CD4-positive, alpha-beta T cell treated with Interleukin-12 subunit alpha and Interleukin-12 subunit beta, for 1 hour (primary cell): ENCODE measurements around the gene BAIAP3.

ENCODE experiments used
- DNase-seq: peaks from one replicate; pipeline ENCODE4 v3.0.0-alpha.2; 2020

The BAIAP3 gene

GRCh38 chr16:1371054-1371978, 37.9 kb downstream of the BAIAP3 start:
- DNase-seq = no peak

DNA sequence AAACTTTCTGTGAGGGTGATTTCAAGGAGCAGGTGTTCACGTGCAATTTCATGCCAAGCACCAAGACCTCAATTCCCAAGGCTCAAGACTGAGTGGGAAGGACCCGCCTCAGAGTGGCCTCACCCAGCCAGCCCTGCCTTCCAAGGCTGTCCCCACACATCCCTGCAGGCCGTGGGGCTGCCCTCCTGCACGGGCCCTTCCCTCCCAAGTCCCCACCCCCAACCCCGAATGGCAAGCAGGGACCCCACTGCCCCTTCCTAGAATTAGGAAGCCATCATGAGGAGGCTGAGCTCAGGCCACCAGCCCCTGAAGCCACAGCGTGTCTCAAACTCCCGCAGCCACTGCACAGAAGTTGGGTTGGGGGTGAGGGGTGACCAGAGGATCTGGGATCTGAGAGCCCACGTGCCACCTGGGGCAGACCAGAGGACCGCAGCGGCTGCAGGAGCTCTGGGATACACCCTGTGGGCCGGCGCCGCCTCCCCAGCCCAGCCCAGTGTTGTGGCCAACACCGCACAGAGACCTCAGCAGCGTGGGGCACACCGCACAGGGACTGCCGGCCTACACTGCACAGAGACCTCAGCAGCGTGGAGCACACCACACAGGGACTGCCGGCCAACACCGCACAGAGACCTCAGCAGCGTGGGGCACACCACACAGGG, 39.0 kb downstream of the BAIAP3 start:
- DNase-seq = no peak

DNA sequence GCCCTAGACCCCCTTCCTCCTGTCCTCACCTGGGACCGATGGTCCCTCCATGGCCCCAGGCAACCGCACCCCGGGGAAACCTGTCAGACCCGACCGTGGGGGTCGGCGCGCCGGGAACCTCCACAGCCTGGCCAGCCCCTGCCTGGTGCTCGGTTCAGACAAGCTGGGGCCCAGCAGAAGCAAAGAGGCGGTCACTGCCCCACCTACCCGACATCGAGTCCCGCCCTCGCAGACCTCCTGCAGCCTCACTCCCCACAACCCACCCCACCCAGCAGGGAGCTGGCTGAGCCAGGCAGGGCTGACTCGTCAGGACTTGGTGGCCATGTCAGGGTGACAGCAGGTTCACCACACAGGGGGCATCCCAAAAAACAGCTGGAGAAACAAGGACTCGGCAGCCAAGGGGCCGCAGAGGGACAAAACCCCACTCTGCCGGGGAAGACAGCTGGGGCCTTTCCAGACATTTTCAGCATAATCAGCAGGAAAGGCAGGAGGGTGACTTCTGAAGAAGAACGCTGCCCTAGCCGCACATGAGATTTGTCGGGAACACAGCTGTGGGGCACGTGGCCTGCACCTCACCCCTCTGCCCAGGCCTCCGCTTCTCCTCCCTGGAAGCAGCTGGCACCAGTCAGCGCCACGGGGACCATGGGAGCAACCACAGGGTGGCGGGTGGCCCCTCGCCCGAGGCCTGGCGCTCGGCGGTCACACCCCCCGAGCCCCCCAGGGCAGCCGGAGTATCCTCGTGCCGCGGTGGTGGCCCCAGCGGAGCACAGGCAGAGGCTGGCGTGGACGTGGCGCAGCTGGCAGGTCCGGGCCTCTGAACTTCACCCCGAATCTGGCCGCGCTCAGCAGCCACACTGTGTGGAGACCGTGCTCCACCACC, 41.2 kb downstream of the BAIAP3 start:
- no peak for DNase-seq

DNA sequence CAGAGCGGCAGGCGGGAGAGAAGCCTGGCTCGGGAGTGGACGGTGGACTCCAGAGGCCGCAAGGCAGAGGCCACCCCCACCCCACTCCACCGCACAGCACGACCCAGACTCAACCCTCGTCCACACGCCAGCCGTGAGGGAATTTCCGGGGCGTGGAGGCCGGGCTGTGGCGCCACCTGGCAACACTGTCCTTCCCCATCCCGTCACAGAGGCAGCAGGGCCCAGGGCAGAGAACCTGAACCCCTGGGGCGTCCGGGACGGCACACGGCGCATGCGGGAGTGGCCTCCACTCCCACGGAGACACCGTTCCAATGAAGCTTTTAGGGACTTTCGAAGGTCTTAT, 41.8 kb downstream of the BAIAP3 start:
- no peak for DNase-seq

DNA sequence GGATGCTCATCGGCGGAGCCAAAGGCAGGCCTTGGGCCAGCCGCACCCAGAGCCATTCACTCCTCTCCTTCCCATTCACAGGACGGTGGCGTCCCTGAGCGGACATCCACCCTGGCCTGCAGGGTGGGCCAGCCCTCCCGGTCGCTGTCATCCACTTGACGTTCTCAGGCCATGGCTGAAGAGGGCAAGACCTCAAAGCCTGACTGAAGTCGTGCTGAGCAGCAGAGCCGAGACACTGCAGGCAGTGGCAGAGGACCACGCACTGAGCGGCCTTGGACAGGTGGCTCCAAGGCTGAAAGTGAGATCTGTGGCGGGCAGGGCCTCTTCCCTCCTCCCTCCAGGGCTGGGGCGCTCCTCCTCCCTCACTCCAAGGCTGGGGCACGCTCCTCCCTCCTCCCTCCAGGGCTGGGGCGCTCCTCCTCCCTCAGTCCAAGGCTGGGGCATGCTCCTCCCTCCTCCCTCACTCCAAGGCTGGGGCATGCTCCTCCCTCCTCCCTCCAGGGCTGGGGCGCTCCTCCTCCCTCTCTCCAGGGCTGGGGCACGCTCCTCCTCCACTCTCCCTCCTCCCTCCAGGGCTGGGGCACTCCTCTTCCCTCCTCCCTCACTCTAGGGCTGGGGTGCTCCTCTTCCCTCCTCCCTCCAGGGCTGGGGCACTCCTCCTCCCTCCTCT, 42.4 kb downstream of the BAIAP3 start:
- no peak for DNase-seq

GRCh38 chr16:1377406-1378010, 44.1 kb downstream of the BAIAP3 start:
- DNase-seq = no peak

DNA sequence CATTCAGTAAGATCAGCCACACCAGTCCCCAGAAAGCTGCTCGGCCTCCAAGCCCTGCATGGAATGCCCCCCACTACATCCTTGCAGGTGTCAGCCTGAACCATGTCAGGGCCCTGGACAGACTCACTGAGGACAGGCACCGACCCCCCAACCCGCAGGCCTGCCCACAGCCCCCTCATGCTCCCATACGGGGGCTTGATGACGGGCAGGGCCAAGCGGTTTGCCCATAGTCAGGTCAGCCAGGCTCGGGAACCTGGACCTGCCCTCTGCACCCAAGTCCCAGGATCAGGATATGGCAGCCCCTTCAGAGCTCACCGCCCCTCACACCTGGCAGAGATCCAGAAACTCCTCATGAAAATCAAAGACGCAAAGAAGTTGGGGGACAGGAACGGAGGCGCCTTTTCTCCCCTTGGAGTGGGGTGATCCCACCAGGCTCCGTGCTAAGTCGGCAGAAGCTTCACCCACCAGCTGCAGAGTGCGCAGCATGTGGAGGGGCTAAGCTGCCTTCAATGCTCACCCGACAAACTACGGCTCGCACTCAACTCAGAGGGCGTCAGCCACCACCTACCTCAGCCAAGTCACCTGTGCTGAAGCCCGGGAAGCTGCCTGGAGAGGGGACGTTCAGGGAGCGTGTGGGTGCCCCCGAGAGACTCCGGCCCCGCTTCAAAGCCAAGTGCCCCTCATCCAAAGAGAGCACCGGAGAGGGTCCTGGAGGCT, 44.8 kb downstream of the BAIAP3 start:
- DNase-seq = no peak

DNA sequence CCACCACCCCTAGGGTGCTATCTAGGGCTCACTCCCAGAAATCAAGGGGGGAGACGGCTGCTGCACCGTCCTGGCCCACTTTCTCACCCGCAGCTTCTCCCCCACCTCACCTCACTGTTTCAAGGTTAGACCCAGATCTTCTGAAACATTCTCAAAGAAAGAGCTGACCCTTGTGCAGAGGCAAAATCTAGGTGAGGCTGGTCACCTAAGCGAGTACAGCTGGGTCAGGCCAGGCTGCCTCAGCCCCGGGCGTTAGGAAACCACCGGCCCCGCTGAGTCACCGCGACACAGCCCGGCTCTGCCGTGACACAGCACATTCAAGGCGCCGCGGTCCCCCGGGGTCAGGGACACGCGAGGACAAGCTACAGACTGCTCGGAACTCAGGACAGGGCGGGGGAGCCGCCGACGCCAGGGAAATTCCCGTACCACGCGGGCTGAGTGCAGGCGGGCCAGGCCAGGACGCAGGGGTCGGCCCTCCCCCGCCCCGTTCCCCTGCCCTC, 45.4 kb downstream of the BAIAP3 start:
- peak; percentile 70 for DNase-seq

DNA sequence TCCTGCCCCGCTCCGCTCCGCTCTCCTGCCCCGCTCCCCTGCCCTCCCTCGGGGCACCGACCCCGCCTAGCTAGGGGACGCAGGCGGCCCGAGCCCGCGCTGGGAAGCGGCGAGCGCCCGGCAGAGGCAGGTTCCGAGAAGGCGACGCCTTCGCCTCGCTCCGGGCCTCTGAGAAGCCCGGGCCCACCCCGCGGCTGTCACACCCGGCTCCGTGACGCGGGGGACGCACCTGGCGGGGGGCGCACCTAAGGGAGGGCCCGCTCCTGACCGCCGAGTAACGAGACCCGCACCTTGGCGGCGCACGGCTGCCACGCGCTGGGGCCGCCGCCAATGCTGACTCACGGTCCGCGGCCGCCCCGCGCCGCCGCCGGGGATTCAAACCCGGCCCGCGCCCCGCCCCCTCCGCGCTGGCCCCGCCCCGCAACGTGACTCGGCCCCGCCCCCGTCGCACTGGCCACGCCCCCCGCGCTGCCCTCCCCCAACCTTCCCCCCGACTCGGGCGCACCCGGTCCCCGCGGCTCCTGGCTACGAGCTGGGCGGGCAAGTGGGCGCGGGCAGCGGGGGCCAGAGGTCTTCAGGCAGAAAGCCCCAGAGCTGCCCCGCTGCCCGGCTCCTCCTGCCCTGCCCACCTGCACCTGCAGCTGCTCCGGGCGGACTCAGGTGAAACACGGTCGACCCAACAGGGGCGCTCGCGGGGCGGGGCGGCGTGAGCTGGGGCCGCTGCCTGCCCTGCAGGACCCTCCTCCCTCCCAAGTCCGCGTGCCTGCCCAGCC, 46.0 kb downstream of the BAIAP3 start:
- DNase-seq = peak; percentile 64

- DNase-seq = no peak
Measured at GRCh38 chr16:1380195-1380594, 46.8 kb downstream of the BAIAP3 start.

GRCh38 chr16:1381612-1382406, 48.4 kb downstream of the BAIAP3 start:
- DNase-seq = no peak

- no peak for DNase-seq
Measured at GRCh38 chr16:1383556-1383955, 50.1 kb downstream of the BAIAP3 start.

- DNase-seq = no peak
Measured at GRCh38 chr16:1385232-1385631, 51.8 kb downstream of the BAIAP3 start.

DNA sequence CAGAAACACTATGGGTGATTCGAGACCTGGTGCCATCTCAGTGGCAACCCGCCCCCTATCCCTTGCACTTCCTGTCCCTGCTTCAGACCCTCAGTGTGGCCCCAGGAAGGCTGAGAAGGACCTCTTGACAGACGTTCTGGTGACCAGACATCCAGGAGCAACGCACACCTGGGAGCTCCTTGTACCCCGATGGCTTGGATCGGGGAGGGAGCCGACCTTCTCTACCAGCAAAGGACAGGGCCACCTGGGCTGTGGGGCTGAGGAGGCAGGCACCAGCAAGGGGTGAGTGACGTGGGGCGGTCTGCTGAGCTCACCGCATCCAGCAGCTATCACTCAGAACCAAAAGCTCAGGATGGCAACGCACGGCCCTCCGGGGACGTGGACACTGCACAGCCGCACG, 53.9 kb downstream of the BAIAP3 start:
- DNase-seq = no peak

- no peak for DNase-seq
Measured at GRCh38 chr16:1389762-1390161, 56.3 kb downstream of the BAIAP3 start.

GRCh38 chr16:1390239-1390779, 56.9 kb downstream of the BAIAP3 start:
- no peak for DNase-seq

GRCh38 chr16:1392826-1393225, 59.4 kb downstream of the BAIAP3 start:
- no peak for DNase-seq

GRCh38 chr16:1393613-1394176, 60.2 kb downstream of the BAIAP3 start:
- DNase-seq = no peak

DNA sequence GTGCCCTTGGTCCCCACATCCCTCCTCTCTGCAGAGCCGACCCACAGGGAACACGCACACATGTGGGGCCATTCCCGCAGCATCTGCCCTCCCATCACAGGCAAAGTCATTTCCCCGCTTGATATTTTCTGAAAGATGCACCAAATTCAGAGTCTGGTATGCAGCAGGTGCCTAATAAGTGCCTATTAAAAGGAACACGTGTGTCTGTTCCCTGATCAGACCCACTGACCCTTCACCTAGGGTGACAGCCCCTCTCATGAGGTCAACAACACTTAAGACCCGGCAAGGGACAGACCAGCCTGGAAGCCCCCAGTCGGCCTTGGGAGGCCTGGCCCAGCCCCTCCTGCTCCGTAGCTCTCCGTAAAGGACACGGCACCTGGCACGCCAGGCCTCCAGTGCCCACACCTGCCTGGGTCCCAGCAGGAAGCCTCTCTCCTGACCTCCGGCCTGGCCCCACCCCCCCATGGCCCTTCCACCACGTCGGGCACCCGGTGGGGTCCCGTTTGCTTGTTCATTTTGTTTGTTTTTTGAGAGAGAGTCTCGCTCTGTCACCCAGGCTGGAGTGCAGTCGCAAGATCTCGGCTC, 61.0 kb downstream of the BAIAP3 start:
- no peak for DNase-seq
